Uterus (tissue), 2 donors: Measurements from ENCODE around the gene WDTC1.

Source experiments
- CTCF ChIP-seq, 4 experiments: fragments of 200-600 bp in 2 of 4; fragments of 450-650 bp in 2 of 4; sonication (generic) in 2 of 4; IDR thresholded peaks; one replicate each; pipeline ENCODE4 v1.5.1; 2016 to 2019; ENCODE audit warnings: antibody characterized with exemption in 4 of 4, mild to moderate bottlenecking in 2 of 4, moderate library complexity in 1 of 4
- POLR2A ChIP-seq, 2 donors: fragments of 450-650 bp; IDR thresholded peaks; one replicate each; pipeline ENCODE4 v1.6.1; 2016; ENCODE audit warnings: antibody characterized with exemption in 2 of 2, mild to moderate bottlenecking in 1 of 2, moderate library complexity in 1 of 2

GRCh38 chr1:27335506-27336422, 101.3 kb downstream of the WDTC1 start:
- no peak for TF ChIP-seq CTCF (IDR thresholded peaks at IDR 0.05)
- TF ChIP-seq POLR2A (IDR thresholded peaks at IDR 0.05), result no peak
